ENCODE results near the gene ULK1. TPM values are rescaled to one million over a fixed set of nuclear protein-coding genes. Genes with fewer than 3 reads are reported as not detected.

The ULK1 gene
- total and polyA plus RNA-seq, 2 of the 13 experiments (the other 11 are each of a cell fraction or from before 2014, with no cell fraction given): 2.8 to 10.1 TPM

GRCh38 chr12:131850856-131851559 lies 43.4 kb upstream of the ULK1 start (continued):
- TF ChIP-seq, protein P1, sequence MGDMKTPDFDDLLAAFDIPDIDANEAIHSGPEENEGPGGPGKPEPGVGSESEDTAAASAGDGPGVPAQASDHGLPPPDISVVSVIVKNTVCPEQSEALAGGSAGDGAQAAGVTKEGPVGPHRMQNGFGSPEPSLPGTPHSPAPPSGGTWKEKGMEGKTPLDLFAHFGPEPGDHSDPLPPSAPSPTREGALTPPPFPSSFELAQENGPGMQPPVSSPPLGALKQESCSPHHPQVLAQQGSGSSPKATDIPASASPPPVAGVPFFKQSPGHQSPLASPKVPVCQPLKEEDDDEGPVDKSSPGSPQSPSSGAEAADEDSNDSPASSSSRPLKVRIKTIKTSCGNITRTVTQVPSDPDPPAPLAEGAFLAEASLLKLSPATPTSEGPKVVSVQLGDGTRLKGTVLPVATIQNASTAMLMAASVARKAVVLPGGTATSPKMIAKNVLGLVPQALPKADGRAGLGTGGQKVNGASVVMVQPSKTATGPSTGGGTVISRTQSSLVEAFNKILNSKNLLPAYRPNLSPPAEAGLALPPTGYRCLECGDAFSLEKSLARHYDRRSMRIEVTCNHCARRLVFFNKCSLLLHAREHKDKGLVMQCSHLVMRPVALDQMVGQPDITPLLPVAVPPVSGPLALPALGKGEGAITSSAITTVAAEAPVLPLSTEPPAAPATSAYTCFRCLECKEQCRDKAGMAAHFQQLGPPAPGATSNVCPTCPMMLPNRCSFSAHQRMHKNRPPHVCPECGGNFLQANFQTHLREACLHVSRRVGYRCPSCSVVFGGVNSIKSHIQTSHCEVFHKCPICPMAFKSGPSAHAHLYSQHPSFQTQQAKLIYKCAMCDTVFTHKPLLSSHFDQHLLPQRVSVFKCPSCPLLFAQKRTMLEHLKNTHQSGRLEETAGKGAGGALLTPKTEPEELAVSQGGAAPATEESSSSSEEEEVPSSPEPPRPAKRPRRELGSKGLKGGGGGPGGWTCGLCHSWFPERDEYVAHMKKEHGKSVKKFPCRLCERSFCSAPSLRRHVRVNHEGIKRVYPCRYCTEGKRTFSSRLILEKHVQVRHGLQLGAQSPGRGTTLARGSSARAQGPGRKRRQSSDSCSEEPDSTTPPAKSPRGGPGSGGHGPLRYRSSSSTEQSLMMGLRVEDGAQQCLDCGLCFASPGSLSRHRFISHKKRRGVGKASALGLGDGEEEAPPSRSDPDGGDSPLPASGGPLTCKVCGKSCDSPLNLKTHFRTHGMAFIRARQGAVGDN (CRISPR knock-in tag; IDR thresholded peaks at IDR 0.05): peak; percentile 49
- TF ChIP-seq, protein P2, sequence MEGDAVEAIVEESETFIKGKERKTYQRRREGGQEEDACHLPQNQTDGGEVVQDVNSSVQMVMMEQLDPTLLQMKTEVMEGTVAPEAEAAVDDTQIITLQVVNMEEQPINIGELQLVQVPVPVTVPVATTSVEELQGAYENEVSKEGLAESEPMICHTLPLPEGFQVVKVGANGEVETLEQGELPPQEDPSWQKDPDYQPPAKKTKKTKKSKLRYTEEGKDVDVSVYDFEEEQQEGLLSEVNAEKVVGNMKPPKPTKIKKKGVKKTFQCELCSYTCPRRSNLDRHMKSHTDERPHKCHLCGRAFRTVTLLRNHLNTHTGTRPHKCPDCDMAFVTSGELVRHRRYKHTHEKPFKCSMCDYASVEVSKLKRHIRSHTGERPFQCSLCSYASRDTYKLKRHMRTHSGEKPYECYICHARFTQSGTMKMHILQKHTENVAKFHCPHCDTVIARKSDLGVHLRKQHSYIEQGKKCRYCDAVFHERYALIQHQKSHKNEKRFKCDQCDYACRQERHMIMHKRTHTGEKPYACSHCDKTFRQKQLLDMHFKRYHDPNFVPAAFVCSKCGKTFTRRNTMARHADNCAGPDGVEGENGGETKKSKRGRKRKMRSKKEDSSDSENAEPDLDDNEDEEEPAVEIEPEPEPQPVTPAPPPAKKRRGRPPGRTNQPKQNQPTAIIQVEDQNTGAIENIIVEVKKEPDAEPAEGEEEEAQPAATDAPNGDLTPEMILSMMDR (CRISPR knock-in tag; IDR thresholded peaks at IDR 0.05): peak; percentile 97
- TF ChIP-seq HNRNPL (IDR thresholded peaks at IDR 0.05; ENCODE audit: low read depth, low read length) (peak; percentile 89), KLF16 (CRISPR knock-in tag; IDR thresholded peaks at IDR 0.05) (0 out of 4 replicates have a peak, but pooled peaks of 1 of the 2 experiments have one; percentile 31), RBM22 (optimal IDR thresholded peaks at IDR 0.05; ENCODE audit: low read length) (no peak), ZNF234 (CRISPR knock-in tag; conservative IDR thresholded peaks at IDR 0.05) (no peak), ZNF343 (CRISPR knock-in tag; IDR thresholded peaks at IDR 0.05) (no peak), MIXL1 (CRISPR knock-in tag; IDR thresholded peaks at IDR 0.05) (no peak), ZBTB1 (CRISPR knock-in tag; IDR thresholded peaks at IDR 0.05; ENCODE audit: borderline replicate concordance) (no peak), ZNF768 (CRISPR knock-in tag; IDR thresholded peaks at IDR 0.05) (peak; percentile 65; the same call in 1 of the 2 replicates), RAD21 (CRISPR knock-in tag; IDR thresholded peaks at IDR 0.05) (peak; percentile 95)
- TF ChIP-seq, protein P3, sequence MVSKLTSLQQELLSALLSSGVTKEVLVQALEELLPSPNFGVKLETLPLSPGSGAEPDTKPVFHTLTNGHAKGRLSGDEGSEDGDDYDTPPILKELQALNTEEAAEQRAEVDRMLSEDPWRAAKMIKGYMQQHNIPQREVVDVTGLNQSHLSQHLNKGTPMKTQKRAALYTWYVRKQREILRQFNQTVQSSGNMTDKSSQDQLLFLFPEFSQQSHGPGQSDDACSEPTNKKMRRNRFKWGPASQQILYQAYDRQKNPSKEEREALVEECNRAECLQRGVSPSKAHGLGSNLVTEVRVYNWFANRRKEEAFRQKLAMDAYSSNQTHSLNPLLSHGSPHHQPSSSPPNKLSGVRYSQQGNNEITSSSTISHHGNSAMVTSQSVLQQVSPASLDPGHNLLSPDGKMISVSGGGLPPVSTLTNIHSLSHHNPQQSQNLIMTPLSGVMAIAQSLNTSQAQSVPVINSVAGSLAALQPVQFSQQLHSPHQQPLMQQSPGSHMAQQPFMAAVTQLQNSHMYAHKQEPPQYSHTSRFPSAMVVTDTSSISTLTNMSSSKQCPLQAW (CRISPR knock-in tag; IDR thresholded peaks at IDR 0.05): 0 out of 2 replicates have a peak, but pooled peaks have one; percentile 7
- TF ChIP-seq, protein P4, sequence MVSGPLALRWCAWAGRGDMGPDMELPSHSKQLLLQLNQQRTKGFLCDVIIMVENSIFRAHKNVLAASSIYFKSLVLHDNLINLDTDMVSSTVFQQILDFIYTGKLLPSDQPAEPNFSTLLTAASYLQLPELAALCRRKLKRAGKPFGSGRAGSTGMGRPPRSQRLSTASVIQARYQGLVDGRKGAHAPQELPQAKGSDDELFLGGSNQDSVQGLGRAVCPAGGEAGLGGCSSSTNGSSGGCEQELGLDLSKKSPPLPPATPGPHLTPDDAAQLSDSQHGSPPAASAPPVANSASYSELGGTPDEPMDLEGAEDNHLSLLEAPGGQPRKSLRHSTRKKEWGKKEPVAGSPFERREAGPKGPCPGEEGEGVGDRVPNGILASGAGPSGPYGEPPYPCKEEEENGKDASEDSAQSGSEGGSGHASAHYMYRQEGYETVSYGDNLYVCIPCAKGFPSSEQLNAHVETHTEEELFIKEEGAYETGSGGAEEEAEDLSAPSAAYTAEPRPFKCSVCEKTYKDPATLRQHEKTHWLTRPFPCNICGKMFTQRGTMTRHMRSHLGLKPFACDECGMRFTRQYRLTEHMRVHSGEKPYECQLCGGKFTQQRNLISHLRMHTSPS (CRISPR knock-in tag; IDR thresholded peaks at IDR 0.05; ENCODE audit: low read depth): peak; percentile 42; the same call in 1 of the 2 replicates
- TF ChIP-seq, protein P5, sequence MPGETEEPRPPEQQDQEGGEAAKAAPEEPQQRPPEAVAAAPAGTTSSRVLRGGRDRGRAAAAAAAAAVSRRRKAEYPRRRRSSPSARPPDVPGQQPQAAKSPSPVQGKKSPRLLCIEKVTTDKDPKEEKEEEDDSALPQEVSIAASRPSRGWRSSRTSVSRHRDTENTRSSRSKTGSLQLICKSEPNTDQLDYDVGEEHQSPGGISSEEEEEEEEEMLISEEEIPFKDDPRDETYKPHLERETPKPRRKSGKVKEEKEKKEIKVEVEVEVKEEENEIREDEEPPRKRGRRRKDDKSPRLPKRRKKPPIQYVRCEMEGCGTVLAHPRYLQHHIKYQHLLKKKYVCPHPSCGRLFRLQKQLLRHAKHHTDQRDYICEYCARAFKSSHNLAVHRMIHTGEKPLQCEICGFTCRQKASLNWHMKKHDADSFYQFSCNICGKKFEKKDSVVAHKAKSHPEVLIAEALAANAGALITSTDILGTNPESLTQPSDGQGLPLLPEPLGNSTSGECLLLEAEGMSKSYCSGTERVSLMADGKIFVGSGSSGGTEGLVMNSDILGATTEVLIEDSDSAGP (CRISPR knock-in tag; IDR thresholded peaks at IDR 0.05; ENCODE audit: borderline replicate concordance): peak; percentile 52; the same call in 1 of the 2 replicates
- TF ChIP-seq, protein P6, sequence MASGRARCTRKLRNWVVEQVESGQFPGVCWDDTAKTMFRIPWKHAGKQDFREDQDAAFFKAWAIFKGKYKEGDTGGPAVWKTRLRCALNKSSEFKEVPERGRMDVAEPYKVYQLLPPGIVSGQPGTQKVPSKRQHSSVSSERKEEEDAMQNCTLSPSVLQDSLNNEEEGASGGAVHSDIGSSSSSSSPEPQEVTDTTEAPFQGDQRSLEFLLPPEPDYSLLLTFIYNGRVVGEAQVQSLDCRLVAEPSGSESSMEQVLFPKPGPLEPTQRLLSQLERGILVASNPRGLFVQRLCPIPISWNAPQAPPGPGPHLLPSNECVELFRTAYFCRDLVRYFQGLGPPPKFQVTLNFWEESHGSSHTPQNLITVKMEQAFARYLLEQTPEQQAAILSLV (CRISPR knock-in tag; IDR thresholded peaks at IDR 0.05; ENCODE audit: borderline replicate concordance): no peak

All from HepG2 (cell line).